HG02610 (cell line): ENCODE data around the gene RBPJ.

ENCODE experiments used
- ATAC-seq: cut with Tn5 transposase; IDR thresholded peaks from one replicate; pipeline ENCODE4 v1.9.1; 2021; ENCODE audit warnings: mild to moderate bottlenecking, moderate library complexity; ENCODE audit not compliant: unreplicated experiment

The RBPJ gene

DNA sequence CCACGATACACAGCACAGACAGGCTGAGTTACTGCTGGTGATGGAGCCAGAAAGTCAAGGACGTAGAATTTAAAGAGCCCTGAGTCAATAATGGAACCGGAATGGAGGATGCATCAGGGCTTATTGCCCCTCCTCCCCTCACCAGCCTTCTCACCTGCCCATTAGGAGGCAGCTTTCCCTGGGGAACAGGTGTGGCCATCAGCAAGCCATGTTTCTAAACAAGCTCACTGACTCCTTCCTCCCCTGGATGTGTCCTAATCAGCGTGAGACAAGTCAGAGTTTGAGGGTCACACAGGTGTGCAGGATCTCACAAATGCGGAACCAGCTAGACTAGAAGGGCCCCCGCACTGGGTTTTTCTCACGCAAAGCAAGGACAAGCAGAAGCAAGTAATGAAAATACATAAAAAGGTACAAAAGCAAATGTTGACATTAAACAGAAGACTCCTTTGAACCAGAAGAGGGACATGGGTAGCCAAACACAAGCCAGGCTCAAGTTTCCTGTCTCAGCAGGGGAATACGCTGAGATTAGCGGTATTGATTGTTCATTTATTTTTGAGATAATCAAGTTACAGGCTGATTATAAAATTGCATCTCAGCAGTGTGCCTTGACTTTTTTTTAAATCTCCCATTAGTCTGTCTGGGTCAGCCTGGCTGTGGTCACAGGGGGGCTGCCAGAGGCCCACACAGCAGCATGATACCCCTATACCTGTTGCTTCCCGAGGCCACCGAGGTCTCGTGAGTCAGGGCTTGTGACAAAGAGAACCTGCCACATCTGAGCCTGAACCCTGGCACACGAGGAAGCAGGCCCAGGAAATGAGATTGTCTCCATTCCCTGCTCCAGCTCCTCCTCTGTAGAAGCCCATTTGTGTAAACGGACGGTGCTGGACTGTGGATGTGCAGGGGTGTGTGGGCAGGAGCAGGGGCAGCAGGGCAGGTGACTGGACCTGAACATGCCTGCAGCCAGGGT lies 132.0 kb downstream of the RBPJ start:
- no peak for ATAC-seq

DNA sequence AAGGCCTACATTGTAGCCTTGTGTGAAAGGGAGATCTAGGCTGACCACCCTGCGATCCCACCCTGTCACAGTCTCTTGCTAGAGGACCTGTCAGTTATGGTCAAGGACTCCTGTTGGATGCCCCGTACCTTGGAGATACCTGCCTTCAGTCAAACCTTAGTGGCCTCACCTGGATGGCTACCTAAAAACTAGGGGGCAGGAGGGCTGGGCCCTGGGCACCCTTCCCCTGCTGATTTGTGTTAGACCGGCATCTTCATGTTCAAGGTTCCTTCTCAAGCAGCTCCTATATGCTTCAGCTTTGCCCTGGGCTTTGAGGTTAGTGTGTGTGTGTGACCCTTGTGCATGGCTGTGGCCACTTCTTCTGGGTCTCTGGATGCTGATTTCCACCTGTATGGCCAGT lies 134.1 kb downstream of the RBPJ start:
- ATAC-seq, result no peak

DNA sequence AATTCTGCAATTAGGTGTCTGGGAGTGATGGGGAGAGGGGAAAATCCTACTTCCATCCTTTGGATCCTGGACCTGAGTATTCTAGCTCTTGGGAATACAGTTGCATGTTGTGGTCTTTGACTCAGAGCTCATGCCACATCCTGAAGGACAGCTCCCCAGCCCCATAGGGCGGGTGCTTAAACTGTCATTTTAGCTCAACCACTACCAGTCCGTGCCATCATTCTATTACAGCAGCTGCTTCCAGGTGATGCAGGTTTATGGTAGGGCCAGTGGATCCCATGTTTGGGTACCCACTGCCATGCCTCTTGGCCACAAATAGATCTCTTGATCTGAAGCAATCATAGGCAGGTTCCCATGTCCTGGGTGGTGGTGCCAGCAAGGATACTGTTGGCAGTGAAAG lies 134.8 kb downstream of the RBPJ start:
- ATAC-seq, result no peak

DNA sequence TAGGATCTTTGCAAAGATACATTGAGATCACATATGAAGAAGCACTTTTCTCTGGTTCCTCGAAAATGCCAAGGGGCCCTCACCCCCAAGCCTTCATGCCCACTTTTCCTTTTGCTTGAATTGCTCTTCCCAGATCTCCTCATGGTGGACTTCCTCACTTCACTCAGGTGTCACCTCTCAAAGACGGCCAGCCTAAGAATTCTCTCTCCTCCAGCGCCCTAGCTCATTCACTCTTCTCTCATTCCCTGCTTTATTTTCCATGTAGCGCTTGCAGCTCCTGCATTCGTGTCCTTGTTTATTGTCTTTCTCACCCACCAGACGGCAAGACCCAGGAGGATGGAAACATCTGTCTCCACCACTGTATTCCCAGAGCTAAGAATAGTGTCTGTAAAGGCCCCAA lies 136.6 kb downstream of the RBPJ start:
- ATAC-seq, result no peak

DNA sequence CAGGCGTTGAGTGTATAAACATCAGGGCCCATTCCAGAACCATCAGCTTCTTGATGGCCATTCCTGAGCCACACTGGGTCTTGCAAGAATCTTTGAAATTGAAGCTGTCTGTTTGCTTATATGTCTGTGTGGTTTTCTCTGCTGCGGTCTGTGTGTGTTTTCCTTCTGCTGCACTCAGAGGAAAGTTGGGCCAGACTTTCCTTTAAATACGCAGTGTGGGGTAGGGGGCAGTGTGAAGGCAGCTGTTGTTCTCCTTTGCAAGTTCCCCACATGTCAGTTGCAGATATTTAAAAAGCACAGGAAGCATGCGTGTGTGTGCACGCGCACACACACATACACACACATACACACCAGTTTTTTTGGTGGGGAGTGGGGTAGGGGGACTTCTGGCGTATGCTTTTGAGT lies 137.3 kb downstream of the RBPJ start:
- no peak for ATAC-seq

DNA sequence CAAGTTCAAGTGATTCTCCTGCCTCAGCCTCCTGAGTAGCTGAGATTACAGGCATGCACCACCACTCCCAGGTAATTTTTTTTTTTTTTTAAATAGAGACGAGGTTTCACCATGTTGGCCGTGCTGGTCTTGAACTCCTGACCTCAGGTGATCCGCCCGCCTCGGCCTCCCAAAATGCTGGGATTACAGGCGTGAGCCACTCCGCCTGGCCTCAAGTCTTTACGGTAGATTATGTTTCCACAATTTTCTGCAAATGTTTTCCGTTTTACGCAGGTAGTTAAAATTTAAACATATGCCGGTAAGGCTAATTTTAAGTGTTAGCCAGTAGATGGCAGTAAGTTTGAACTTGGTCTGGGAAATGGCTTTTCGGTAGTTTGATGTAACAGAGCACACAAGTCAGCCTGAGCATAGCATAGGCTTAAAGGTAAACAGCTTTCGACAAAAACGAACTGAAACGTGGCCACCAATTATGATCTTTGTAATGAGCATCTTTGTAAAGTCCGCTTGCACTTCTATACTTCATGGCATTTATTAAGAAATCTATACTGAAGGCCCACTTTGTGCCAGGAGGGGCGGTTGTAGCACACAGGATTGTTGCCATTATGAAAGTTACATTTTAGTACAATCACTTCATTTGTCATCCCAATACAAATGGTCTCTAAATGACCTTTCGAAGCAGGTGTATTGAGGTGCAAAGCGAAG lies 138.4 kb downstream of the RBPJ start:
- peak; percentile 57 for ATAC-seq

DNA sequence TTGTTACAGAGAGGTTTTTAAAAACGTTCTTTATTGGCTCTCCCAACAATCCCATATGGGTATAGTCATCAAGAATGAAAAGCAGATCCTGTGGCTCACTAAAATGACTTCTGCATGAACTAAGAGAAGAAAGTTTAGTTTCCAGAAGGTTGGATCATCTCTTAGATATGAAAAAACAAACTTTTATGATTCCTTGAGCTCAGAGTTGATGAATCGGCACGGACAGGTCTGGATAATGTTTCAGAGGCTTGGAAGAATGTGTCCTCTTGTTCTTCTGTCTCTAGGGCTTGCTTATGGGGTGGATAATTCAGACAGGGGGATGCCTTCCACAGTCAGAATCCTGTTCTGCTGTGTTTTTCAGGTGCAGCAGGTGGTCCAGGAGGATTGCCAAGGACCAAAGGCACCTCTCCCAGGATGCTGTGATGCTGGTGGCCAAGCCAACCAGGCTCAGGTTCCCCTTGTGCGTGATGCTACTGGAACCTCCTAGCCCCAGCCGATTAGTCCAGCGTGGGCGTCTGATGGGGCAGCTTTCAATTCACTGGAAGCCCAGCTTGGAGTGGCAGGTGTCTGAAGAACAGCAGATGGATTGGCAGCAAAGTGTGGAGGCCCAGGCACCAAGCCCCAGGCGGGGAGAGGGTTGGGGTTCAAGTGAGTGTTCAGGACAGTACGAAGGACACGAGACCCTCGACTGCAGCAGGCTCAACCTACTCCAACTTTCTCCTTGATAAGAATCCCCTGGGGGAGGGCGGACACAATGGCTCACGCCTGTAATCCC lies 139.1 kb downstream of the RBPJ start:
- ATAC-seq, result no peak

DNA sequence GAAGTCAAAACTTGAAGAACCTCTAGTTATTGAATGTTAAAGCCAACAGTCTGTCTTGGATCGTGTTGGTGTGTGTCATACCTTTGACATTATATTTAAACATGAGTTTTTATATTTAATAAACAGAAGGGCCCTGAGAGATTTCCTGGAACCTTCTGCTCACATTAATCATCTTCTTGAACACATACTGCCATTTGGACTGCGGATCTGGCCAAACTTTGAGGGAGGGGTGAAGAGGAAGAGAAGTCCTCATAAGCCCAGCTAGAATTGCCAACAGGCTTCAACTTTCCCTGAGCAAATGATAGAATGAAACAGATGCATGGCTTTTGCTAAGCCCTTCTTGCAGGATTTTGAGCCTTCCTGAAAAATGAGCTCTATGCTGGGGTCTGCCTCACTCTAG lies 142.1 kb downstream of the RBPJ start:
- ATAC-seq, result no peak

DNA sequence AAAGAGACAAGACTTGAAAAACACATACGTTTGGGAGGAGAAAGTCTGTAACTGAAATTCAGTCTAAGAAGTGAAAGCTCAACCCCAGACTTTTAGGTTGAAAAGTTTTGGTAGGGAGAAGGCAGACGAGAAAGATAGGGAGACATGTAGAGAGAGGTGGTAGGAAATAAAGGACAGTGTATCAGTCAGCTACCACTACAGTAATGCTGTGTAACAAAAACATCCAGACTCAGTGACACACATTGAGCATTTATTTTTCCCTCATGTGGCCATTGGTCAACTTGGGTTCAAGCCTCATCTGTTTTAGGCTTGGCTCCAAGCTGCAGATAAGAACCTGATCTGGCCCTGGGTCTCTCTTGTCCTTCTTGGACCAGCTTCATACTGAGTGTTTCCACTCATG lies 142.6 kb downstream of the RBPJ start:
- no peak for ATAC-seq

DNA sequence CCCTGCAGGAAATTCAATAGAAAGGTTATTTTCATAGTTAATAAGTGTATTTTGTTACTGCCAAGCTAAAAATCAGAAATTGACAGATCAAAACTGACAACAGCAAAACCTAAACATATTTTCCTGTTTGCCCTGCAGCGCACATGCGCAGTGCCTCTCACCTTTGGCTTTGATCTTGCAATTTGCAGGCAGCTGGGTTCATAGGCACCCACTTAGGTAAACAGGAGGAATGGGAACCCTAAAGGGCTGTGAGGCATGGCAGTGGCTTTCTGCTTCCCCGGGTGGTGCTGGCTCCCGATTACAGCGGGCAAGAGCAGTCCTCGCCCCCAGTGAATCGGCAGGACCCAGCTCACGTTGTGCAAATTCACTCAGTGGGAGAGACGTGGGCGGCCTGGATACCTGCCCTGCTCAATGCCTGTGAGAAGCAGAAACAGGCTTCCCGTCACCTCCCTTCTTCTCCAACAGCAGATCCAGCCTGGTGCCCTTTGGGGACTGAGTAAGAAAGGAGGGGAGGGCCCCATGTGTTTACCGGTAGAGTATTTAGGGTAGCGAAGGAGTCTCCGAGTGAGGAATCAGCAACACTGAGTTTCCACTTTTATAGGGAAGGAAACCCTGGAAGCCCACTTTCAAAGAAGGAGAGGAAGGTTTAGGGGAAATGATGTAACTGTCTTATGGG lies 143.7 kb downstream of the RBPJ start:
- no peak for ATAC-seq

DNA sequence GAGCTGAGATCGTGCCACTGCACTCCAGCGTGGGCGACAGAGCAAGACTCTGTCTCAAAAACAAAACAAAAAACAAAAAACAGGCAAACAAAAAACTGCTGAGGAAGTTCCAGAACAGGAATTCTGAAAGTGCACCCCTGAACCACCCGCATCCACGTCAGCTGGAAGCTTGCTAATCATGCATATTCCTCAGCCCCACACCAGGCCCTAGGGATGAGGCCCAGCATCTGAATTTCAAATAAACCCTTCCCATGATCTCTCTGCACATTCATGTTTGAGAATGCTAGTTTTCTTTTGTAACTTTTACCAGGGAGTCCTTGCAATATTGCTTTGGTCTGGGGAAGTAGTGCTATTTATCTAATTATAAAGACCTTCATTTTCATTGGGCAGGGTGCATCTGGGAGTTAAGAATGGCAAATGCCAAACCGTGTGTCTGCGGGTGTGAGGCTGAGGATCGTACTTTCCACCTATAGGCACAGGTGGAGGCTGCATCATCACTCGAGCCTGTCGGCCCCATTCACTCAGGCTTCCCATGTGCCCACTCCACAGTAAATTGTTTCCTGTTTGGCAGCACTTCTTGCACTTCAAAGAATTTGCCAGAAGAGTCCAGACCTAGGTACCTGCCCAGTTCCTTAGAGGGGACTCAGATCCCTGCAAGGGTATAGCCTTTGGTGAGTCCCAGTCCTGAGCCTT lies 145.9 kb downstream of the RBPJ start:
- no peak for ATAC-seq

DNA sequence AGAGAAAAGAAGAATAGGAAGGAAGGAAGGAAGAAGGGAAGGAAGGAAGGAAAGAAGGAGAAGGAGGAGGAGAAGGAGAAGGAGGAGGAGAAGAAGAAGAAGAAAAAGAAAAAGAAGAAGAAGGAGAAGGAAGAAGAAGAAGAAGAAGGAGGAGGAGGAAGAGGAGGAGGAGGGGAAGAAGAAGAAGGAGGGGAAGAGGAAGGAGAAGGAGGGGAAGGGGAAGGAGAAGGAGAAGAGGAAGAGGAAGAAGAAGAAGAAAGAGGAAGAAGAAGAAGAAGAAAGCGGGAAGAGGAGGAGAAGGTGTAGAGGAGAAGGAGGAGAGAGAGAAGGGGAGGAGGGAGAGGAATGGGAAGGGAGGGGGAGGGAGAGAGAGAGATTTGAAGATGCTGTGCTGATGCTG lies 146.9 kb downstream of the RBPJ start:
- no peak for ATAC-seq

DNA sequence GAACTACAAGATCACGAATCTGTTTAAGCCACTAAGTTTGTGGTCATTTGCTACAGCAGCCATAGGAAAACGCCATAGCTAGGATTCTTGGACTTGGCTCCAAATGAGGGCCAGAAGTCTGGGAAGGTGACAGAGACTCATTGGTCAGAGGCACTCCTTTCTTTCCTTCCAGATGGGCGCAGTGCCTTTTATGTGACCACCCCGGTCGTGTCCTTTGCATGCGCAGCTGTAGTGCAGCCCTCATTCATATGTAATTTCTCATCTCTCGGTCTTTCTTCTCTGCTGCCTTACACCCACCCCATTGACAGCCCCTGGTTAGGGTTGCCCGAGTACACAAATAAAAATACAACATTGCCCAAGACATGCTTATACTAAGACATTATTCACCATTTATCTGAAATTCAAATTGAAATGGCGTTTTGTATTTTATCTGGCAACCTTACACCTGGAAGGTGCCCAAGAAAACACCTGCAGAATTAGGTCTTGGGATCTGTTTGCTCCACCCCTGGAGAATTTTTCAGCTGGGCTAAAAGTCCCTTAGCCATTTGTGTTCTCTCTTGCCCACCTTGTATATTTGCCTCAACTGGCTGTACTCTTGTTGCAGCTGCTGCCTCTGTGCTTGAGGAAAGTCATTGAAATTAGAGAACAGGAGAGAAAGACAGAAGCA lies 147.6 kb downstream of the RBPJ start:
- no peak for ATAC-seq

DNA sequence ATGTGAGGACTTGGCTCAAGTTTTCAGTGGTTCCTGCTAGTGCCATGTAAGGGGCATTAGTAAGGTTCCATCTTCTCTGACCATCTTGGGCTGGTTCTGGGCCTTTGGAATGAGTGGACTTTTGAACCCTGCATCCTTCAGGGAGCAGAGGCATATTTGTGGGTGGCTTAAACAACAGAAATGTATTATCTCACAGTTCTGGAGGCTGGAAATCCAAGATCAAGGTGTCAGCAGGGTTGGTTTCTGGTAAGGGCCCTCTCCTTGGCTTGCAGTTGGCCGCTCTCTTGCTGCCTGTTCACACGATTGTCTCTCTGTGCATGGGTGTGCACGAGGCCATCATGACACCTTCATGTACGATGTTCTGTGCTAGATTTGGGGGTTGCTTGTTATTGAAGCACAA lies 148.2 kb downstream of the RBPJ start:
- no peak for ATAC-seq

DNA sequence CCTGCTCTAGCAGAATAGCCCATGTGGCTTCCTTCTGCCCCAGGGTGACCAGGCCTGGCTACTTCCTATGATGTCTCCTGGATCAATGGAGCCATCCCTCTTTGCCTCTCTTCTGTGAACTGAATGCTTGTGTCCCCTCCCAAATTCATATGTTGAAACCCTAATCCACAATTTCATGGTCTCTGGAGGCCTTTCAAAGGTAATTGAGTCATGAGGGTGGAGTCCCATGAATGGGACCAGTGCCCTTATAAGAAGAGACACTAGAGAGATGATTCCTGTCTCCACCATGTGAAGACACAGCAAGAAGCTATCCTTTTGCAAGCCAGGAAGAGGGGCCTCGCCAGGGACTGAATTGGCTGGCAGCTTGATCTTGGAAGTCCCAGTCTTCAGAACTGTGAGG lies 151.1 kb downstream of the RBPJ start:
- no peak for ATAC-seq

DNA sequence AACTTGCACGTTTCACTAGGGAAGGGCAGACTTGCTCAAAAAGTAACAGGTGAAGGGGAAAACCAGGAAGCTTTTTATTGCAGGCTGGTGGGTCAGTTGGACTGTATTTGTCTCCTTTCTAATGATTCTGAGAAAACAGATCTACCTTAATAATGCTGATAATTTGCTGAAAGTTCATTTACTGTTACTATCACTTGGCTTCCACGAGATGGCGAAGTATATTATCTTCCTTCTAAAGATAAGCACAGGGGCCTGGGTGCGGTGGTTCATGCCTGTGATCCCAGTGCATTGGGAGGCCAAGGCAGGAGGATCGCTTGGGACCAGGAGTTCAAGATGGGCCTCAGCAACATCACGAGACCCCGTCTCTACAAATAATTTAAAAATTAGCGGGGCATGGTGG lies 153.1 kb downstream of the RBPJ start:
- no peak for ATAC-seq

DNA sequence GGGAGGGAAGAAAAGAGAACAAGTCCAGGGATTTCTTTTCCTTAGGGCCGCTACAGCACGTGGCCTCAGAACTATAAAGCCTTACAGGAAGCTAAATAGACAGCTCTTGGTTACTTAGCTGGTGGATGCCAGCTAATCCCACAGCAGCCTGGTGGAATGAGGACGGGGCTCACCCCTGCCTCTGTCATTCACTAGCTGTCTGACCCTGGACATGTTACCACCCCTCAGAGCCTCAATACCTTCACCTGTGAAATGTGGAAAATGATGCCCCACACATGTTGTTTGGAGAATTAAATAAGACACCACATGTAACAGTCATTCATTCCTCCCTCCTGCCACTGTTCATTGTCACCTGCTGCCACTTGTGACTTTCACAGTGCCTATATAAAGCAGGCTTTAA lies 153.7 kb downstream of the RBPJ start:
- no peak for ATAC-seq

DNA sequence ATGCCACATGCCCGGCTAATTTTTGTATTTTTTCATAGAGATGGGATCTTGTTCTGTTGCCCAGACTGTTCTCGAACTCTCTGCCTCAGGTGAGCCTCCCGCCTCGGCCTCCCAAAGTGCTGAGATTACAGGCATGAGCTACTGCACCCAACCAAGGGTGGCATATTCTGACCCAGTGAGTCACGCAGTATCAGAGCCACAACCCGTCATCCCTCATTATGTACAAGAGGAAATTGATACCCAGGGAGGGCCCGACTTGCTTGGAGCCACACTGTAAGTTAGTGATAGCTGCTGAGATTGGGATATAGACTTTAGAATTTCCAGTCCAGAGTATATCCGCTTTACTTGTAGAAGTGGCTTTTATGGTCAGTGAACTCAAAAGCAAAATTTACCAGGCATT lies 154.9 kb downstream of the RBPJ start:
- no peak for ATAC-seq

DNA sequence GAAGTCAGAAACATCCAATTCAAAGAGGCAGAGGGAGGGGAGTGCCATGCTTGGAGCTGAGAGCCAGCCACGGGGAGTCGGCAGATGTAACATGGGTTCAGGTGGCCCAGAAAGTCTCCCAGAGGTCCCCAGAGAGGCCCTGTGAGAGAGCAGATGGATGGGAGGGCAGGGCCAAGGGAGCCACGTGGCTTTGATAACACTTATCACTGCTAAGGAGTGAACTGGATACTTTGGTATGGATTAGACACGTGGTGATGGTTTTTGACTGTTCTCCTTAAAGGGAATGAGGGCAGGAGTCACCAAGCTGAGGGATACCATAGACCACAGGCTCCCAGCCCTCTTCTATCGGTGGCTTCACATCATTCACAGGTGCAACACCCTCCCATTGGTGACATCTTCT lies 155.7 kb downstream of the RBPJ start:
- ATAC-seq, result no peak

DNA sequence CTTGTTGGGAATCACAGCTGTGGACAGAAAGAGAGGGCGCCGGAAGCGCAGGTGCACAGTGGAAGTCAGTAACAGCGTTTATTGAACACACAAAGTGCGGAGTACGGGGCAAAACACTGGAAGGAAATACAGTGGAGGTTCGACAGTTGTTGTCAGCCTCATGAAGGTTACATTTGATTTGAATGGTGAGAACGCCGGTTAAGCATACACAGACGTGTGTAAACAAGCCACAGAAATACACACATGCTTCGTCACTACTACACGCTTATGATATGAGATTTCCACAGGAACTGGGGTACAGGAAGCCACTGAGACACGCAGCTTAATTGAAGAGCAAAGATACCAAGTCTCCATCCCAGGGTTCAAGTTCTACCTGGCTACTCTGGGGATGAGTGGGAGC lies 157.5 kb downstream of the RBPJ start:
- ATAC-seq, result no peak
